Smooth muscle cell (in vitro differentiated cells): ENCODE data around the gene SORBS1. TPM values are rescaled to one million over a fixed set of nuclear protein-coding genes. Genes with fewer than 3 reads are reported as not detected.

Experiments
- DNase-seq: peaks from one replicate; lab custom pipeline; 2025; ENCODE audit not compliant: unreplicated experiment; lab: John Stamatoyannopoulos, UW
- H2AFZ ChIP-seq: fragments of 200-600 bp; sonication (generic); 2 replicates; pipeline ENCODE4 v1.6.0; 2016; ENCODE audit warnings: antibody characterized with exemption, low read depth, mild to moderate bottlenecking
- H3F3A ChIP-seq: fragments of 200-600 bp; sonication (generic); 2 replicates; pipeline ENCODE4 v1.6.0; 2017; ENCODE audit warnings: antibody characterized with exemption, low read depth
- H3K27ac ChIP-seq: fragments of 200-600 bp; sonication (generic); 2 replicates; pipeline ENCODE4 v1.5.1; 2016; ENCODE audit warnings: low read depth, mild to moderate bottlenecking
- H3K27me3 ChIP-seq: fragments of 200-600 bp; sonication (generic); 2 replicates; pipeline ENCODE4 v1.6.1; 2016; ENCODE audit warnings: low read depth, mild to moderate bottlenecking
- H3K36me3 ChIP-seq: fragments of 200-600 bp; sonication (generic); 2 replicates; pipeline ENCODE4 v1.5.1; 2016; ENCODE audit warnings: low read depth
- H3K4me1 ChIP-seq: fragments of 200-600 bp; sonication (generic); 2 replicates; pipeline ENCODE4 v1.5.1; 2016; ENCODE audit warnings: low read depth
- H3K4me2 ChIP-seq: fragments of 200-600 bp; sonication (generic); 2 replicates; pipeline ENCODE4 v1.6.0; 2016; ENCODE audit warnings: mild to moderate bottlenecking
- H3K4me3 ChIP-seq: fragments of 200-600 bp; sonication (generic); 2 replicates; pipeline ENCODE4 v1.5.1; 2016; ENCODE audit warnings: mild to moderate bottlenecking
- H3K79me2 ChIP-seq: fragments of 200-600 bp; sonication (generic); 2 replicates; pipeline ENCODE4 v1.6.0; 2016; ENCODE audit warnings: low read depth, mild to moderate bottlenecking
- H3K9ac ChIP-seq: fragments of 200-600 bp; sonication (generic); 2 replicates; pipeline ENCODE4 v1.6.0; 2016; ENCODE audit warnings: low read depth
- H3K9me3 ChIP-seq: fragments of 200-600 bp; sonication (generic); replicated peaks from 2 replicates; pipeline ENCODE4 v1.5.1; 2016; ENCODE audit warnings: low read depth
- H4K20me1 ChIP-seq: fragments of 200-600 bp; sonication (generic); 2 replicates; pipeline ENCODE4 v1.6.0; 2016; ENCODE audit warnings: low read depth
- WGBS: methylation state at CpG from one replicate; pipeline ENCODE4 v1.1.7; 2016; ENCODE audit warnings: low lambda C conversion rate; 5-methylcytosine and 5-hydroxymethylcytosine counted together
- polyA plus RNA-seq: library from polyadenylated mRNA; unstranded; fragments of >200 nt; fragmentation: Nextera tagmentation; extraction: Ambion mirVana; gene quantifications from 2 replicates; pipeline ENCODE4 v1.2.1, GENCODE V29; 2016
- total RNA-seq: library from RNA; depleted of rRNA; stranded (reverse); fragments of >200 nt; gene quantifications from 2 replicates; pipeline ENCODE4 v1.2.3, GENCODE V29; 2014
- TF ChIP-seq, protein P1 (sequence below): fragments of 200-600 bp; sonication (generic); IDR thresholded peaks from 2 replicates; pipeline ENCODE4 v1.5.1; 2017; ENCODE audit warnings: borderline replicate concordance, mild to moderate bottlenecking, antibody characterized with exemption; ENCODE audit not compliant: insufficient read depth, poor library complexity, severe bottlenecking

The SORBS1 gene
- total and polyA plus RNA-seq, 2 experiments from 2014 or later, result 14.6 to 21.0 TPM

DNA sequence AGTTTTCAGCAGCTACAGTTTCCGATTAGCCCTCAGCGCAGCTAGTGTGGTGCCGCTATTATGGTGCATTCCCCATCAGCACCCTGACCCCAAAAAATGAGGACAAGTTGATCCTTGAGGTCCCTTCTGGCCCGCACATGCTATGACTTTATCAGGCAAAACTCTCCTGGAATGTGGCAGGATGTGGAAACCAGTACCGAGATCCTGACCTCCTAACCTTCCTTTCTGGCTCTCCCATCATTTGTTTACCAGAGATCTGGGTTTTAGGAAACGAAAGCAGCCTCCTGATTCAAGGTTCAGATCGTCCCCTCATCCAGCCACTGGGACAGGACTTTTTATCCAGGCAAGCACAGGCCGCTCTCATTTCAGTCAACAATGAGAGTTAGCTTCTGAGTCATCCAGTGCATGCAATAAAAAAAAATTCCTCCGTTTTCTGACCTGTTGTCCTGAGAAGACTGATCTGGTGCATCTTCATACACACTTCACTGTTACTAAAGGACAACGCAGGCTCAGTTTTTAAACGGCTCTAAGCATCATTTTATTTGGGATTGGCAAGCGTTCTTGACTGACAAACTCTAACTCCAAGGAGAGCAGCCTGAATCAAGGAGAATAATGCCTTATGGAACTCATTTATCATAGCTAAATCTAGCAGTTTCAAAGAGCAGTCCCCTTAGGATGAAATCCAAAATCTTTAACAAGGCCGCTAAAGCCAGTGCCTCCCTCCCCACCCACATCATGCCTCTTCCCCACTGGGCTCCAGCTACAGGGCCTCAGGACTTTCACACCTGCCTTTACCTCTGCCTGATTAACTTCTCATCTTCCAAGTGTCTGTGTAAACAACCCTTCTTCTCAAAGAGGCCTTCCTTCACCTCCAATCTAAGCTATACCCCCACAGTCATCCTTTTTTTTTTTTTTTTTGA lies 287.5 kb downstream of the SORBS1 start:
- Histone ChIP-seq H3F3A (peaks cover 40% of the 10 kb centered on the region), H3K9me3 (no peaks in the 10 kb centered on the region), H3K27ac (peak overlapping the region; percentile 89), H3K27me3 (no peaks in the 10 kb centered on the region), H3K9ac (peak overlapping the region; percentile 38), H3K36me3 (no peaks in the 10 kb centered on the region), H3K79me2 (peaks cover 80% of the 10 kb centered on the region), H4K20me1 (peaks cover 34% of the 10 kb centered on the region), H3K4me2 (peak overlapping the region; percentile 65), H2AFZ (no peak overlapping the region), H3K4me3 (no peak overlapping the region), H3K4me1 (peaks cover 15% of the 10 kb centered on the region)
- WGBS, result 43% methylated on average over 13 of the region's 13 CpGs
- TF ChIP-seq, protein P1, sequence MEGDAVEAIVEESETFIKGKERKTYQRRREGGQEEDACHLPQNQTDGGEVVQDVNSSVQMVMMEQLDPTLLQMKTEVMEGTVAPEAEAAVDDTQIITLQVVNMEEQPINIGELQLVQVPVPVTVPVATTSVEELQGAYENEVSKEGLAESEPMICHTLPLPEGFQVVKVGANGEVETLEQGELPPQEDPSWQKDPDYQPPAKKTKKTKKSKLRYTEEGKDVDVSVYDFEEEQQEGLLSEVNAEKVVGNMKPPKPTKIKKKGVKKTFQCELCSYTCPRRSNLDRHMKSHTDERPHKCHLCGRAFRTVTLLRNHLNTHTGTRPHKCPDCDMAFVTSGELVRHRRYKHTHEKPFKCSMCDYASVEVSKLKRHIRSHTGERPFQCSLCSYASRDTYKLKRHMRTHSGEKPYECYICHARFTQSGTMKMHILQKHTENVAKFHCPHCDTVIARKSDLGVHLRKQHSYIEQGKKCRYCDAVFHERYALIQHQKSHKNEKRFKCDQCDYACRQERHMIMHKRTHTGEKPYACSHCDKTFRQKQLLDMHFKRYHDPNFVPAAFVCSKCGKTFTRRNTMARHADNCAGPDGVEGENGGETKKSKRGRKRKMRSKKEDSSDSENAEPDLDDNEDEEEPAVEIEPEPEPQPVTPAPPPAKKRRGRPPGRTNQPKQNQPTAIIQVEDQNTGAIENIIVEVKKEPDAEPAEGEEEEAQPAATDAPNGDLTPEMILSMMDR, result no peak
- DNase-seq, result no peak

DNA sequence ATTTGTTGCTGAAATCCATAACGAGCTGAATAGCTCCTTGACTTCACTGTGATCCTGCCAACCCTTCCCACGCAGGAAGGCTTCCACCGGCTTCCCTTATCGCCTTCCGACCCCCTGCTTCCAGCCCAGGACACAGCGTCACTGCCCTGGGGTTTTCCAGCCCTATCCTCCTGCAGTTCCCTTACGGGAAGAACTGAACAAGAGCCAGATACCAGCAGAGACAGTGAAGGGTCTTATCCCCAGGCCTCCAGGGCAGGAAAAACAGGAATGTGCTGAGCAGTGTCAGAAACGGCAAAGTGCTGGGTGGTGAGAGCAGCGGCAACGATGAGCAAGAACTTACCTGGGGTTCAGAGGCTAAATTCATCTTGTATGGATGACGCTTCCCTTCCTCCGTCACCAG lies 292.7 kb downstream of the SORBS1 start:
- no peak overlapping the region for H3K4me3 ChIP-seq
- no peaks in the 10 kb centered on the region for H3K36me3 ChIP-seq
- DNase-seq, result peak; percentile 57
- 1% methylated on average over 12 of the region's 12 CpGs for WGBS
- peak overlapping the region; percentile 73 for H3K4me2 ChIP-seq
- H3K9ac ChIP-seq, result peak overlapping the region; percentile 94
- H3F3A ChIP-seq, result peaks cover 38% of the 10 kb centered on the region
- no peak overlapping the region for H2AFZ ChIP-seq
- no peaks in the 10 kb centered on the region for H3K27me3 ChIP-seq
- TF ChIP-seq, protein P1, result no peak
- no peaks in the 10 kb centered on the region for H3K9me3 ChIP-seq
- H3K4me1 ChIP-seq, result peaks cover 37% of the 10 kb centered on the region
- H3K79me2 ChIP-seq, result peaks cover 41% of the 10 kb centered on the region
- peak overlapping the region; percentile 100 for H3K27ac ChIP-seq
- no peaks in the 10 kb centered on the region for H4K20me1 ChIP-seq

DNA sequence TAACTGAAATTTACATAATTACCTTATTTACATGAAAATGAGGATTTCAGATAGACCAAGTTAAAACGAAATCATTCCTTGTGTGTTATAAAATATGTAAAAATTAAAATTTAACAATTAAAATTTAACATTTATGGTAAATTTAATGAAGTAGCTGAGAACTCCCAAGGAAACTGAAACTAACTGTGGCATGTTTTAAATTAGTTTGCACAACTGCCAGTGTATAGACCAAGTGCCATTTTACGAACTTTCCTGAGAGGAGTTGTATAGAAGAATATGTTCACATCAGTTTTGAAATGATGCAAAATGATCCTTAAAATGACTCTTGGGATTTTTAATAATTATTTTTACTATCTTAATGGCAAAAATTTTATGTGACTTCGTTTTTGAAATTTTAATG lies 293.9 kb downstream of the SORBS1 start:
- WGBS, result 88% methylated on average over 3 of the region's 3 CpGs
- Histone ChIP-seq H3K27me3 (no peaks in the 10 kb centered on the region), H3K4me2 (peak overlapping the region; percentile 72), H3F3A (peaks cover 38% of the 10 kb centered on the region), H3K27ac (peak overlapping the region; percentile 100), H3K79me2 (peaks cover 30% of the 10 kb centered on the region), H3K36me3 (no peaks in the 10 kb centered on the region), H4K20me1 (no peaks in the 10 kb centered on the region), H3K4me1 (peaks cover 35% of the 10 kb centered on the region), H2AFZ (no peak overlapping the region), H3K9ac (peak overlapping the region; percentile 94), H3K4me3 (no peak overlapping the region), H3K9me3 (no peaks in the 10 kb centered on the region)
- TF ChIP-seq, protein P1, result no peak
- DNase-seq, result no peak
